DMS53 treated with DMSO at 0.1 percent for 48 hours (cell line): ENCODE data around the gene EHF.

Experiments
- DNase-seq: peaks from one replicate; lab custom pipeline; 2025; ENCODE audit not compliant: unreplicated experiment; lab: John Stamatoyannopoulos, UW

EHF gene

DNA sequence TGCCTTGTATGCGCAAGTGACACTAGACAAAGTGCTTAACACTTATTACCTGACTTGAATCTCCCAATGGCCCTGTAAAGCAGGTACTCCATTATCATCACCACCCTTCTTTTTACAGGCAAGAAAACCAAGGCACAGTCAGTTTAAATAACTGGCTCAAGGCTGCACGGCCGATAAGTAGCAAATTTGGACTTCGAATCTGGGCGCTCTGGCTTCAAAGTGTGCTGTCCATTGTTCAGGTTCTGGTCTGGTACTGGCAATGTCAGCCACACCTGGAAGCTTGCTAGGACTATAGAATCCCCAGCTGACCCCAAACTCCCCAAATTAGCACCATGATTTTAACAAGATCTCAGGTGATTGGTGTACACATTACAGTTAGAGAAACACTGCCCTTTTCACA lies 19.3 kb upstream of the EHF start:
- DNase-seq: no peak

DNA sequence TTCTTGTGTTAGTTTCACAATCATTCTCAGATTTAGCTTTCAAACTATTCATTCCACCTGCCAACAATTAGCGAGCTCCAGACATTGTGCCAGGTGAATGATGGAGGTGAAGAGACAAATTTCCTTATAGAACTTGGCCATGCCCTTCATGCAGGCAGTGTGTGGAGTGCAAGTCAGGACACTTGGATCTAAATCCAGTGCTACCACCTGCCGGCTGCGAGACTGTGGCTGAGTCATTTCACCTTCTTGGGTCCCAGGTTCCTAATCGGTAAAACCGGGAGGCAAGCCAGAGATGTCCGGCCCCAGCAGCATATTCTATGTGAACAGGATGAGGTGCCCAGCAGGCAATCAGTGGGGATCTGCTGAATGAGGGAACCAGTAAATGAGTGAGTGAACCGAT lies 18.6 kb upstream of the EHF start:
- DNase-seq: no peak

DNA sequence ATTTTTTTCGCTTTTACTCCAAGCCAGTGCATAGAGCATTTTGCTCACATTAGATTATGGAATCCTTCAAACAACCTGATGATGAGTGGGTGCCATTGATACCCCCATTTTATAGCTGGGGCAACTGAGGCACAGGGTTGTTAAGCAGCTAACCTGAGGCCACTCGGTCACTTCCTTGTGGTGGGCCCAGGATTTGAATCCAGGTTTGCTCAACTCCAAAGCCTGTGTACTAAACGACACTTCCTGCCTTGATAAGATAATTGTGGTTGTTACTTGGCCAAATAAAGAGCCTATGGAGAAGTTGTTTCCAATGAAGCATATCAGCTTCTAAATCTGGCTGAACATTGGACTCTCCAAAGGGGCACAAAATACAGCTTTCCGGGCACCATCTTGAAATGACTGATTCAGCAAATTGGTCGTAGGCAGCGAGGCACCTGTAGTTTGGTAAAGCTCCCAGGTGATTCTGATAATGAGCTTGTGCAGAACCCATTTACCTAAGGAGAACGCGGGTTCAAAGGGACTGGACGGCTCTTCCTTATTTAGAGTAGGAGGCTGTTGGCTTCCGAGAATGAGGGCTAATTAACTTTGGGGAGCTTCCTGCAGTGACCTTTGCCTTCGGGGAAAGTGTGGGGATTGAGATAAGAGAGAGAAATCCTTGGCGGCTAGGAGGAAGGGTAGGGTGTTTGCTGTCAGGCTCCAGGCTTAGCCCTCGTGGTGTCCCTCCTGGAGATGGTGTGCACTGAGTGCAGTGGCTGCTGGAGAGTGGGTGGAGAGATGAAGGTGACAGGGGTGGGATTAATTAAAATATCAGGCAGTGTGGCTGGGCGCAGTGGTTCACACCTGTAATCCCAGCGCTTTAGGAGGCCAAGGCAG lies 17.5 kb upstream of the EHF start:
- no peak for DNase-seq

DNA sequence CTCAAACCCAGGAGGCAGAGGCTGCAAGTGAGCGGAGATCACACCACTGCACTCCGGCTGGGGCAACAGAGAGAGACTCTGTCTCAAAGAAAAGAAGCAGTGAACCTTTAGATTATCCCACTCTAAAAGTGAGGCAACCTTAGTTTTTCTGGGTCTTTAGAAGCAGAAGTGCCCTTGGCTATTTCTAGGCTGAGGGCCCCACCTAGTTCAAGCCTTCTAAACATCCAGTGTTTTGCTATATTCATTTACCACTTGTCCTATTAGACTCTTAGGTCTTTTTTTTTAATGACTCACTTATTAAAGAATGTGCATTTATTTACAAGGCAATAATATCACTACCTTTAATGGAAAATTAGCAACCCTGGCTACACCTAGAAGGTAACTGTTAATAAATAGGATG lies 16.7 kb upstream of the EHF start:
- no peak for DNase-seq

DNA sequence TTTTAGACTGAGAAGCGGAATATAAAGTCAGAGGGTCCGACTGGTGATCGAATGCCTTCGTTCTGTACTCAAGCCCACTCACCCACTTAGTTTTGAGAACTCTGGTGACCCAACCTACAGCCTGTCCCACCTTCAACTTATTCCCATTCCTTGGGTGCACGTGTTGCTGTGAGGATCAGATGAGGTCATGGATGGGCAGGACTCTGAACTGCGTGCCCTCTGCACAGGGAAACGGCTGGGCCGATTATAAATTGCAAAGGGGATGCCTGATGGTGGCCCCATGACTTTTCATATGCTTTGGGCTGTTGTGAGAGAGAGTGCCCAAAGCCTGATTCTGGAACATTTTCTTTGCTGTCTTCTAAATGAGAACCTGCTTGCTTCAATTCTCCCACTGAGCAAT lies 16.0 kb upstream of the EHF start:
- no peak for DNase-seq

DNA sequence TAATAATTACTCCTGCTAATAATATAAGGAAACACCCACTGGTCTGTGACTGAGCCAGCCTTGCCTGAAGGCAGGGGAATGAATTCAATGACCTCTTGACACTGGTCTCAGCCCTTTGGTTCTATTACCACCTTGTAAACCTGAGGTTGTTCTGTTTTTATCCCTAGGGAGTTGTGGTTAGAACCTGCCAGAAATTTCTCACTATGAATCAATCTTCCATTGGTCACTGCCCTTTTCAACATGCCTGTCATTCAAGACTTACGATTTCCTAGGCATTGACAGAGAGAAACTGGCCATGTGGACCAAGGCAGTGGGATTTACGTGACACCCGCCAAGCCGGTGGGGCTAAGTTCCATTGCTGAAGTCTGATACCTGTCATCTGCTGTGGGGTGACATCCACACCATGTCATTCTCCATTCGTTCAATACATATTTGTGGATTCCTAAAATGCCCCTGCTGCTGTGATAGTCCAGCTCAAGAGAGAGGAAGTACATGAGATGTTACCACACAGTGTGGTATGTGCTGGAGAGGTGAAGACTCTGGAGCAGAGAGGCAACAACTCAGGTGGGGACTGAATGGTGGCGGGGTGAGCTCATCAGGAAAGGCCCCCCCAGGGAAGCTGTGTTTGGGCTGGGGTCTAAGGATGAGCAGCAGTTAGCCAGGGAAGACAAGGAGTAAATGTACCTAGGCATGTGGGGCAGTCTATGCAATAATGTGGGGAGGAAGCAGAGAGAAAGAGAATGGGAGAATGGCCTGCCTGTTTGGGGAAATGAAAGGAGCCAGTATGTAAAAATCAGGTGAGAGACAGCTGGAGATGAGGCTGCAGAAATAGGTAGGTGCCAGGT lies 15.2 kb upstream of the EHF start:
- DNase-seq: no peak

DNA sequence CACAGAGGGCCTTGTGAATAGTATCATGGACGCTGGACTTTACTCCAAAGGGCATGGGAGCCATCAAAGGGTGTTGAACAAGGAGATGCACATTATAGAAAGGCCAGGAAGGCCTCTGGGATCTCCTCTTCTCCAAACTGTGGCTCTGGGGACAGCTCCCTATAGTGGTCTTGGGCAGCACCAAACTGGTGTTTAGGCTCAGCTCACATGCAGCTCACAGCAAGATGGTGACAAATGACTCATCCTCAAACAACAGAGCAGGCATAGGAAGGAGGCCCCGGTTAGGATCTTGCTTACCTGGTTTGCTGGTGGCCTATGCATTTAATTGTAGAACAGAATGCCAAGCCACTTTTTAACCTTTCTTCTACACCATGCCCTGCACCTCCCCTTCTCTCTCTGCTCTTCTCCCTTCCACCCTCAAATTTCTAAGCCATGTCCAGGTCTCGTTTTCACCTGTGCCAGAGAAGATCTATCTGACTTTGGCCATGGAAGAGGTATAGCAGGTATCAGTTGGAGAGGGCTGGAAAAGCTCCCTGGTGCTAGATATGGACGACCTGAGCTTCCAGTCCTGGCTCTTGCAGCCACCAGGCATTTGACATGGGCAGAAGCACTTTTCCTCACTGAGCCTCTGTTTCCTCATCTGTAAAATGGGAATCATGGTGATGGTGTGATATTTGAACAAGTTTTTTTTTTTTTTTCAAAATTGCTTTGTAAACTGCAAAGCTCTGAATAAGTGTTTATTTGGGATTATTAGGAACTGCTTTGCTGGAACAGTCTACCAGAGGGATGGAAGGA lies 14.4 kb upstream of the EHF start:
- peak; percentile 17 for DNase-seq

DNA sequence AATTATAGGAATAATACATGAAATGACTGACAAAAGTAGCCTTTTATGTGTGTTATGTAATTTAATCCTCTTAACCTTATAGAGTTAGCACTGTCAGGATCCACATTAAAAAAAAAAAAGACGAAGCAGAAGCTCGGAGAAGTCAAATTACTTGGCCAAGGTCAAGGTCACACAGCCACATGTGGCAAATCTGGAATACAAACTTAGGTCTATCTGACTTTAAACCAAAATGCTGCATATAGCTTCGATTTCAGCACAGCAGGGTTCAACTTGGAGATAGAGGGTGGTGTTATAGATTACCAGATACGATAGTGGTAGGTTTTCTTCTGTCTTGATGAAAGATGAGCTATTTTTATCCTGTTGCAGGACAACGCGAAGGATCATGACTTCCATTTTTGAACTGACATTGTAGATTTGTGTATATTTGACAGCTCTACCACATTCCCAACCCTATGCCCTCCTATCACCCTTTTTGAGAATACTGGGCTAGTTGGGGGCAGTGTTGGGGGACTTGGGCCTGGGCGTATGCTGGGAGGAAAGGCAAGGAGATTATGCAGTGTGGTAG lies 11.6 kb upstream of the EHF start:
- no peak for DNase-seq

DNA sequence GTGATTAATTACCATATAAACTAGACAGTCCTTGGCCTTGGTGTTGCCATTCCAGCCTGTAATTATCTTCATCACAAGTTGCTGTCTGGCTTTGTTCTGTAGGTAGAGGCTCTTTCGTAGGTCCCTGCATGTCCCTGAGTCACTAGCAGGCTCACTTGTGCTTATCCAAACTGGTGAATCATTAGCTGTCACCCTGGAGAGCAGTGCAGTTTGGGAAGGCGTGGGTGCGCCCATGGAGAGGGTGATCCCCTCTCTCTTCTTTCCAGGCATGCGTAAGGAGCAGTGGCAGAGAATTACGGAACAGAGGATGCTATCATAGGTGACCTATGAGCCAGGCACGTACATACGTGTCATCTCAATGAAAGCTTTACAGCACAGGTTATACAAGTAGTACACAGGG lies 11.0 kb upstream of the EHF start:
- DNase-seq: no peak

DNA sequence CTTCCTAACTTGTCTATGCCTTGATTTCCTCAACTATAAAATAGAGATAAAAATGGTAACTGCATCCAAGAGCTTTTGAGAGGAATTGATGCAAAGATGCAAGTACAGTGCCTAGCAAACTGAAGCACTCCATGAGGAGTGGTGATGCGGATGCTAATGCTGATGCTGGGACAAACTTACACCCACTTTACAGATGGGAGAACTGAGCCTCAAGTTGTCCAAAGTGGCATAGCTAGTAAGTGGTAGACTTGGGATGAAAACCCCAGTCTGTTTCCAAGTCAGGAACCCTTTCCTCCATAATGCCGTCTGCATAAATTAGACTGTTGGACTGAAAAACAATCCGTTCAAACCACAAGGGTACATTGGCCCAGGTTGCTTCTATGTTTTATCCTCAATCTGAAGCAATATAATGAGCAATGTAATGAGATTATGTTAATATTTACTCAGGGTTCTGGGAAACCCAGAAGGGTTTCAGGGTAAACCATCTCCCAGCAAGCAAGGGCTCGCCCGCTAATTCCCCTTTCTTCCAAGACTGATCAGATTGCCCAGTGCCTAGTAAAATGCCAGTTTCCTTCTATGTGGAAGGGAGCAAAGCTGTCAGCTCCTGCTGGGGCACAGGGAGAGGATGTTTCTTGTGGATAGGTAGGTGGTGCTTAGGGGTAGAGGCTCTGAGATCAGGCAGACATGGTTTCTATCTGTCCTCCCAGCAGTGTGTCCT lies 10.4 kb upstream of the EHF start:
- DNase-seq: no peak

DNA sequence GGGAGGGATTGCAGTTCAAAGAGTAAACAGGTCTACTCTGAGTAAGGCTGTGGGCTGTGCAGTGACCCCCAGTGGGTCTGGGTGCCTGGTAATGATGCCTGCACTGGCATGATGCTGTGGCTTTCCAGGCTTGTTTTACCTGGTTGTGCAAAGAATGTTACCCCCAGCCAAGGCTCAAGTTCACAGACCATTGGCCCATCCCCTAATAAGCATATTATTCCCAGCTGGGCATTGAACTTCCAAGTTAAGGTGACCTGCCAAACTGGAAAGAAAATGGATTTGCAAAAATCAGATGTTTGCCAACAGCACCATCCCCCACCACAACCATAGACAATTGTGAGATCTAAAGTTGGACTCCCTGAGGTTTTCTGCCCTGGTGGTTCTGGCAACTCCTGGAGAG lies 7.9 kb upstream of the EHF start:
- DNase-seq: no peak

DNA sequence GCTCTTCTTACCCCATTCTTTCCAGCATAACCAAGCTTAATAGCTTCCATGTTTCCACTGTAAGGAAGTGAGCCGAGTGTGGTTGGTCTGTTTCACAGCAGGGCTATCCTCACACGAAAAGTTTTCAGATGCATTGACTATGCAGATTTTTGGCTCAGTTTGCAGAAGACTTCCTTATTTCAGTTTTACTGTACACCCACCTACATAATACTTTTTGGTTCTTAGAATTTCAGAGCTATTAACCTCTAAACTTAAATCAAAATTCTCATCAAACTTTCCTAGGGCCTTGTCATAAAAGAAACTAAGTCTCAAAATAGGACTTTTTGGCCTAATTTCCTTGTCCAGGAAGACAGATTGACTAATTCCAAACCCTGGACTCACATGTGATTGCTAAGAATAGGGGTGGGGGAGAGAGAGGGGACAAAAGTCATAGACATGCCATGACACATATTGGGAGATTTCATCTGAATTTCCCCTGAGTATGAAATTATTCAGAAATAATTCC lies 7.3 kb upstream of the EHF start:
- no peak for DNase-seq

DNA sequence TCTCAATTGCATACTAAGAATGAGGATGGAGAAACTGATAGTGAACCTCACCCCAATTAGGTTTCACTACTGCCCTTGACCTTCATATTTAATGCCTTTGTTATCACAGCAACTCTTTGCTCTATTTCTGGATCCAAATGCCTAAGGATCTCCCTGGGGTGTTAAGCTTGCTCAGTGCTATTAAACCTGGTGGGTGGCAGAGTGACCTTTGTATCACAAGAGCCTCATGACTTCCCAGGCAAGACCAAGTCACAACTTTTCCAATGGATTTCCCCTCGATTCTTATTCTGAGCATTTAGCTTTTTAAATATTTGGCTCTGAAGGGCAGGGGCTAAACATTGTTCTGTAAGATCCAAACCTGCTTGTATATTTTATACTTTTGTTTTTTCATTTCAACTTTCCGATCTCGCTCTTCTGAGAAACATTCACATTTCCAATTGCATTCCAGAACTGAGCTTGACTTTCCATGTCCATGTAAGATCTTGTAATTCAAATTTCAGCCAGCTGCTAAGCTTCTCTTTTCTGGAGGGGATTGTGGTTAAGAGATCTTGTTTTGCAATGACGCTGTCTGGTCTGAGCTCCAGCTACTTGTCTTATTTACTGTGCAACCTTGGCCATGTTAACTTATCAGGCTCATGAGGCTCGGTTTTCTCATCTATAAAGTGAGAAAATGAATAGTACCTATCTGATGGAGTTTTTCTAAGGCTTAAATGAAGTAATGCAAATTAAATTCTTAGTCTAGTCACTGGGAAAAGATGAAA lies 6.4 kb upstream of the EHF start:
- DNase-seq: no peak

DNA sequence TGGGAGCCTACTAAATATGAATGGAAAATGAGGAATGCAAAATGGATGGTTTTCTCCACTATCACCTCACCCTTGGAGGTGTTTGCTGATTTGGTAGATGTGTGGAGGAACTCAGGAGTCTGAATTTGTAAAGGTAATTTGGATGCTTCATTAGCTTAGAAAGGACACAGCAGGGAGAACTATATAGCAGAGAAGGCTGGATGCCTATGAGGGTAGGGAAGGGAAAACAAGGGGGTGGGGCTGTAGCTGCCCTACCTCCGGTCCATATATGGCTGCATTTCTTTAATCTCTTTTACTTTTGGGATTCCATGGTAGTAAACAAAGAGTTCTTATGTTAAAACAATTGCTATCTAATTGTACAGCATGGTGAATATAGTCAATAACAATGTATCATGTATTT lies 4.8 kb upstream of the EHF start:
- no peak for DNase-seq

DNA sequence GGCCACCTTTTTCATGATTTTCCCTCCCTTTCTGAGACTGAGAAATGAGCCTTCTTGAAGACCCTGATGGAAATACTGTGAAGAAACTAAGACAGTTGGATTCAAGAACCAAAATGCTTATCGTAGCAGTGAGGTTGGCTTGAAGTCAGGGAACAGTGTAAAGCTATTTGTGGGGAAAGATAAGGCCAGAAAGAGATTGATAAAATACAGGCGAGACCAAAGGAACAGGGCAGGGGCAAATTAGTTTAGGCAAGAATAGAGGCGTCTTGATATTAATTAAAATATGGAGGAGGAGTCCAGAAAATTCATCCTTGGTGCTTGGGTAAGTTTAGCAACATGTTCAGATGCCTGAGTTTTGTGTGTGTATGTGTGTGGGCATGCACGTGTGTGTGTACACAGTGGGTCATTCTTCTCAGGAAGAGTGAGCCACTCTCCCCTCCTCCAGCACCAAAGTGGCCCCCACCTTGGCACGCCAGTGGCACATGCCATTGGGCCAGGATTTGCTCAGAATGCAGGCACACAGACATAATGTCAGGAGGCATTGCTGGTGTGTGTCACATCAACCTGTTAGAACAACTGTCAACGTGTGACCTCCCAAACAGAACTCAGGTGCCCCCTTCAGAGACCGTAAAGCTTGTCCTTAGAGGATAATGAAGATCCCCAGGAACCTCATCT lies 3.9 kb upstream of the EHF start:
- no peak for DNase-seq

DNA sequence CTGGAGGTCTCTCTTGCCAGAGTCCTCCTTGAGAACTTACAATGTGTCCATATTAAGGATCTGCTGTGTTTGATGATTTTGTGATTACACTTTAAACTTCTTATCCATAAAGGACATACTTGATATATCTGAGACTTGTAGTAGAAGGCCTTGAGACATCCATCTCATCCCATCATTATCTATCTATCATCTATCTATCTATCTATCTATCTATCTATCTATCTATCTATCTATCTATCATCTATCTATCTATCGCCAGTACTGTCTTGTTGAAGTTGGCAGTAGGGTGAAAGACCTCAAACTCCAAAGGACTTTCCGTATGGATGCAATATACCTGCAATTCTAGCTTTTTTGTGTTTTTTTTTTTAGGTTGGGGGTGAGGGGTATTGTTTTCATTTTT lies 2.5 kb upstream of the EHF start:
- no peak for DNase-seq

DNA sequence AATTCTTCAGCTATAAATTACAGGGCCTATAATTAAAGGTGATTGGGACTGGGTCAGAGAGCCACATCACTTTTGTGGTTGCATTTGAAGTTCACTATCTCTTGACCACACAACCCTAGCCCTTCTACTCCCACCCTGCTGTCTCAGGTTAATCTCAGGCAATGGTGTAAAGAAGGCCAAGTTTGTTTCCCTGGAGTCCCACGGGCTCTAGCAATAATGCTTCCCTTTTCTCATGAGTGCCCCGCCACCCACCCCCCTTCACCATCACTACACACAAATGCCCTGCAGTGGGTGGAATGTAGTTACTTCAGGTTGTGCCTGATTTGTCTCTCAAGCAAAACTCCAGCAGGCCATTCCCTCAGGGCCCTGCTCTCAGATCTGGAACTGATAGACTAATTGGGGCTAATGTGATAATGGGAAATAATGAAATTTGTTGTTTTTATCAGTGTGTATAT lies 1.8 kb upstream of the EHF start:
- no peak for DNase-seq

DNA sequence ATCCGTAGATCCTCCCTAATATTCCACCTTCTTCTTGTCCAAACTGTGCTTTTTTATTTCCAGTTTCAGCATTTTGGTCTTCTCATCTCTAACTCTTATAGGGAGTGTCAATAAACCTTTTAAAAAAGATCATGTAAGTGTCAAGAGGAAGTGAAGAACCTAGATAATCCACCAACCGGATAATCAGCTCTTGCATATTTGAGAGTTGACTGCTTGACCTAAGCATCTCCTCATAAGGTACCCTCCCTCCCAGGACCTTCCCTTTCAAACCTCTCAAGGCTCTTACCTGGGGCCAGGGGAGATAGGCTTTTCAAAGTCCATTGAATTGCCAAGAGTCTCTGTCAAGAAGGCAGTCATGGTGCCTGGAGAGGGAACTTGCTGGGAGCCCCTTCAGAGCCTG lies 691 bp upstream of the EHF start:
- DNase-seq: no peak

DNA sequence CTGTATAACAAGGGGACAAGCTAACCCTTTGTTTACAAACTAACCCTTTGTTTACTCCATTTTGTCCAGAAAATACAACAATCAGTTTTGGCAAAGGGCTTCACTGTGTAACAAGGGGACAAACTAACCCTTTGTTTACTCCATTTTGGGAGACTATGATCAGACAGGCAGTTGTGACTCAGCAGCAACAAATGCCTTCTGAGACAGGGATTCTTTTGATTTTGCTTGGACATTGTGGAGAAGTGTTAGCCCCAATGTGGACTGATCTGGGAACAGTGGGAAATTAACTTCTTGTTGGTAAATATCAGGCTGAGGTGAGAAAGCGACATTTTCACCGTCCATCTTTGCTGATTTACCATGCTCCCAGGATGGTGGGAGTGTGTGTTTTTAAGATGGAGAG lies 983 bp downstream of the EHF start:
- DNase-seq: no peak
